Brain microvascular endothelial cell (primary cell): ENCODE data around the gene KRTAP12-3.

ENCODE experiments used
- DNase-seq: peaks from one replicate; pipeline ENCODE4 v3.0.0-alpha.2; 2020
- H3K27ac ChIP-seq: fragments of 250-450 bp; sonication (Bioruptor Pico); 2 replicates; pipeline ENCODE4 v1.5.1; 2020; ENCODE audit warnings: mild to moderate bottlenecking, moderate library complexity
- H3K27me3 ChIP-seq: fragments of 250-450 bp; sonication (Bioruptor Pico); replicated peaks from 2 replicates; pipeline ENCODE4 v1.5.1; 2020; ENCODE audit warnings: mild to moderate bottlenecking
- H3K36me3 ChIP-seq: fragments of 250-450 bp; sonication (Bioruptor Pico); replicated peaks from 2 replicates; pipeline ENCODE4 v1.5.1; 2020; ENCODE audit warnings: mild to moderate bottlenecking
- H3K4me3 ChIP-seq: 2 replicates; pipeline ENCODE4 v1.5.1; 2011; ENCODE audit warnings: low read depth, mild to moderate bottlenecking, control low read depth, low read length, moderate library complexity
- CTCF ChIP-seq: IDR thresholded peaks from 2 replicates; pipeline ENCODE4 v1.5.1; 2011; ENCODE audit warnings: low read depth, mild to moderate bottlenecking, moderate library complexity, low read length, control low read depth, inconsistent platforms; ENCODE audit errors: missing control alignments
- in situ Hi-C: cut with HindIII; loops from 2 replicates; pipeline ENCODE4 v1.10.0; 2017; ENCODE audit warnings: low sequenced_read_pairs, low pct_ligation_motif_present

The KRTAP12-3 gene

GRCh38 chr21:44615911-44616590 is 41.7 kb upstream of the KRTAP12-3 start:
- Histone ChIP-seq H3K27me3 (no peaks in the 10 kb centered on the region), H3K36me3 (no peaks in the 10 kb centered on the region), H3K27ac (no peak overlapping the region), H3K4me3 (no peak overlapping the region)
- in situ Hi-C loops, result no loop called here
- no peak for DNase-seq
- no peak for TF ChIP-seq CTCF

GRCh38 chr21:44616591-44616926 is 41.2 kb upstream of the KRTAP12-3 start:
- Histone ChIP-seq H3K27ac (no peak overlapping the region), H3K27me3 (no peaks in the 10 kb centered on the region), H3K36me3 (no peaks in the 10 kb centered on the region), H3K4me3 (no peak overlapping the region)
- in situ Hi-C loops, result no loop called here
- TF ChIP-seq CTCF, result no peak
- no peak for DNase-seq

- no peak for DNase-seq
- Histone ChIP-seq H3K4me3 (no peak overlapping the region), H3K27me3 (no peaks in the 10 kb centered on the region), H3K36me3 (no peaks in the 10 kb centered on the region), H3K27ac (no peak overlapping the region)
- no peak for TF ChIP-seq CTCF
- in situ Hi-C loops, result no loop called here
These were observed 40.6 kb upstream of the KRTAP12-3 start for GRCh38 chr21:44617071-44617501.

- peak; percentile 14 for TF ChIP-seq CTCF
- DNase-seq, result peak; percentile 7
- Histone ChIP-seq H3K27ac (no peak overlapping the region), H3K4me3 (no peak overlapping the region), H3K27me3 (no peaks in the 10 kb centered on the region), H3K36me3 (no peaks in the 10 kb centered on the region)
- in situ Hi-C loops, result no loop called here
These were observed 39.2 kb upstream of the KRTAP12-3 start for GRCh38 chr21:44618504-44618903.

GRCh38 chr21:44618909-44619308 is 38.8 kb upstream of the KRTAP12-3 start:
- Histone ChIP-seq H3K27ac (no peak overlapping the region), H3K27me3 (no peaks in the 10 kb centered on the region), H3K4me3 (no peak overlapping the region), H3K36me3 (no peaks in the 10 kb centered on the region)
- no peak for TF ChIP-seq CTCF
- no peak for DNase-seq
- in situ Hi-C loops, result no loop called here

- Histone ChIP-seq H3K36me3 (no peaks in the 10 kb centered on the region), H3K27ac (no peak overlapping the region), H3K4me3 (no peak overlapping the region), H3K27me3 (no peaks in the 10 kb centered on the region)
- no peak for TF ChIP-seq CTCF
- no peak for DNase-seq
- in situ Hi-C loops, result no loop called here
These were observed 37.8 kb upstream of the KRTAP12-3 start for GRCh38 chr21:44619886-44620285.
